Lower leg skin (tissue), 3 donors: ENCODE data around the gene SLC13A5.

Source experiments
- POLR2A ChIP-seq, 2 donors: fragments of 450-650 bp; IDR thresholded peaks; one replicate each; pipeline ENCODE4 v1.6.1; 2016 to 2017; ENCODE audit warnings: antibody characterized with exemption in 2 of 2, mild to moderate bottlenecking in 1 of 2, moderate library complexity in 1 of 2
- TF ChIP-seq, protein P1 (sequence below), 3 donors: fragments of 450-650 bp; IDR thresholded peaks; one replicate each; pipeline ENCODE4 v1.5.1; 2016; ENCODE audit warnings: antibody characterized with exemption in 3 of 3, mild to moderate bottlenecking in 3 of 3, moderate library complexity in 2 of 3

DNA sequence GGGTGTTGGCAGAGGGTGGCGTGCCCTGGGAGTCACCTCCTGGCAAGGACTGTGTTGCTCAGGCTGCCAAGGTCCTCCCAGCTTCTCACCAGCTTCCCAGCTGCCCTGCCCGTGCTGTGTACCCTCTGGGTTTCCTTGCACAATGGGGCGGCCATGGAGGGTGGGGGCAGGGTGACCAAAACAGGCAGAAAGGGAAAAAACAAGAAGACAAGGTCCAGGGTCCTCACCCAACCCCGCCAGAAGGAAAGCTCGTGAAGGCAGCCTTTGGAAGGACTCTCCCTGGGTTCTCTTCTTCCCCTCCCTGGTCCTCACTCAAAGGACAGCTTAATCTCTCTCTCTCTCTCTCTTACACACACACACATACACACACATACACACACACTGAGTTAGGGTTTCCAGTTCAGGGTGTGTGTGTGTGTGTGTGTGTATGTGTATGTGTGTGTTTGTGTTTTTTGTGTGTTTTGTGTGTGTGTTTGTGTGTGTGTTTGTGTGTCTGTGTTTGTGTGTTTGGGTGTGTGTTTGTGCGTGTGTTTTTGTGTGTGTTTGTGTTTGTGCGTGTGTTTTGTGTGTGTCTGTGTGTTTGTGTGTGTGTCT lies 2.0 kb downstream of the SLC13A5 start:
- TF ChIP-seq, protein P1, sequence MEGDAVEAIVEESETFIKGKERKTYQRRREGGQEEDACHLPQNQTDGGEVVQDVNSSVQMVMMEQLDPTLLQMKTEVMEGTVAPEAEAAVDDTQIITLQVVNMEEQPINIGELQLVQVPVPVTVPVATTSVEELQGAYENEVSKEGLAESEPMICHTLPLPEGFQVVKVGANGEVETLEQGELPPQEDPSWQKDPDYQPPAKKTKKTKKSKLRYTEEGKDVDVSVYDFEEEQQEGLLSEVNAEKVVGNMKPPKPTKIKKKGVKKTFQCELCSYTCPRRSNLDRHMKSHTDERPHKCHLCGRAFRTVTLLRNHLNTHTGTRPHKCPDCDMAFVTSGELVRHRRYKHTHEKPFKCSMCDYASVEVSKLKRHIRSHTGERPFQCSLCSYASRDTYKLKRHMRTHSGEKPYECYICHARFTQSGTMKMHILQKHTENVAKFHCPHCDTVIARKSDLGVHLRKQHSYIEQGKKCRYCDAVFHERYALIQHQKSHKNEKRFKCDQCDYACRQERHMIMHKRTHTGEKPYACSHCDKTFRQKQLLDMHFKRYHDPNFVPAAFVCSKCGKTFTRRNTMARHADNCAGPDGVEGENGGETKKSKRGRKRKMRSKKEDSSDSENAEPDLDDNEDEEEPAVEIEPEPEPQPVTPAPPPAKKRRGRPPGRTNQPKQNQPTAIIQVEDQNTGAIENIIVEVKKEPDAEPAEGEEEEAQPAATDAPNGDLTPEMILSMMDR (IDR thresholded peaks at IDR 0.05) = peak in 1 of 3 donors; percentile 60
- no peak for TF ChIP-seq POLR2A (IDR thresholded peaks at IDR 0.05)
